Keratinocyte (primary cell): ENCODE results near the gene SIGLEC9. TPM values are rescaled to one million over a fixed set of nuclear protein-coding genes. Genes with fewer than 3 reads are reported as not detected.

Experiments
- DNase-seq: peaks from one replicate; pipeline ENCODE4 v3.0.0-alpha.2; 2011; ENCODE audit warnings: low read depth, missing footprints, low spot score
- FAIRE-seq: peaks from 2 replicates; lab custom pipeline; 2011; peaks lifted over from hg19 to GRCh38; lab: Jason Lieb, UNC
- H2AFZ ChIP-seq: 2 replicates; pipeline ENCODE4 v1.6.0; 2012; ENCODE audit warnings: low read length, control low read depth, inconsistent platforms; ENCODE audit not compliant: control insufficient read depth
- H3K27ac ChIP-seq: 2 replicates; pipeline ENCODE4 v1.5.1; 2011; ENCODE audit warnings: low read length; ENCODE audit not compliant: control insufficient read depth, insufficient read depth
- H3K27me3 ChIP-seq: 3 replicates; pipeline ENCODE4 v1.6.0; 2011; ENCODE audit warnings: low read length; ENCODE audit not compliant: control insufficient read depth, insufficient read depth; ENCODE audit errors: extremely low read depth
- H3K36me3 ChIP-seq, 2 experiments: 2 replicates in 1 of 2; 3 replicates in 1 of 2; pipeline ENCODE4 v1.5.1; 2011; ENCODE audit warnings: low read length in 2 of 2, mild to moderate bottlenecking in 1 of 2; ENCODE audit not compliant: control insufficient read depth in 2 of 2, insufficient read depth in 2 of 2; ENCODE audit errors: extremely low read depth in 1 of 2
- H3K4me1 ChIP-seq: 3 replicates; pipeline ENCODE4 v1.5.1; 2011; ENCODE audit warnings: low read length; ENCODE audit not compliant: control insufficient read depth, insufficient read depth; ENCODE audit errors: extremely low read depth
- H3K4me2 ChIP-seq: 3 replicates; pipeline ENCODE4 v1.6.0; 2011; ENCODE audit warnings: low read depth, low read length; ENCODE audit not compliant: control insufficient read depth, insufficient read depth; ENCODE audit errors: extremely low read depth
- H3K4me3 ChIP-seq, 3 experiments: fragments of 200-600 bp in 1 of 3; sonication (generic) in 1 of 3; 2 replicates in 2 of 3; 3 replicates in 1 of 3; pipeline ENCODE4 v1.5.1; 2011 to 2016; ENCODE audit warnings: low read length in 3 of 3, mild to moderate bottlenecking in 3 of 3, control low read depth in 2 of 3, inconsistent platforms in 1 of 3, low read depth in 1 of 3, mixed read lengths in 1 of 3, mixed run types in 1 of 3, moderate library complexity in 1 of 3; ENCODE audit not compliant: control insufficient read depth in 2 of 3, insufficient read depth in 2 of 3; ENCODE audit errors: extremely low read depth in 1 of 3
- H3K79me2 ChIP-seq: 2 replicates; pipeline ENCODE4 v1.6.0; 2012; ENCODE audit warnings: low read length; ENCODE audit not compliant: control insufficient read depth, insufficient read depth
- H3K9ac ChIP-seq: 3 replicates; pipeline ENCODE4 v1.6.0; 2011; ENCODE audit warnings: low read length; ENCODE audit not compliant: control insufficient read depth, insufficient read depth; ENCODE audit errors: extremely low read depth
- H3K9me1 ChIP-seq: 3 replicates; pipeline ENCODE4 v1.6.0; 2011; ENCODE audit warnings: low read length; ENCODE audit not compliant: control insufficient read depth, insufficient read depth; ENCODE audit errors: extremely low read depth
- H3K9me3 ChIP-seq: 2 replicates; pipeline ENCODE4 v1.5.1; 2012; ENCODE audit warnings: low read depth, low read length; ENCODE audit not compliant: control insufficient read depth
- H4K20me1 ChIP-seq: 3 replicates; pipeline ENCODE4 v1.6.0; 2011; ENCODE audit warnings: low read length; ENCODE audit not compliant: control insufficient read depth, insufficient read depth; ENCODE audit errors: extremely low read depth
- CTCF ChIP-seq, 3 experiments: IDR thresholded peaks in 1 of 3; conservative IDR thresholded peaks in 1 of 3; optimal IDR thresholded peaks in 1 of 3; 2 replicates in 2 of 3; 3 replicates in 1 of 3; pipeline versions ENCODE3 to v1.5.1; 2011; ENCODE audit warnings: low read length in 3 of 3, mild to moderate bottlenecking in 3 of 3, moderate library complexity in 2 of 3, control low read depth in 1 of 3, inconsistent platforms in 1 of 3; ENCODE audit not compliant: insufficient read depth in 2 of 3; ENCODE audit errors: extremely low read depth in 1 of 3
- EZH2 ChIP-seq: IDR thresholded peaks from one replicate; pipeline ENCODE4 v1.6.1; 2012; ENCODE audit warnings: inconsistent platforms, mild to moderate bottlenecking, low read length, moderate library complexity
- dilution Hi-C: fragments of 300-500 bp; cut with MboI; formaldehyde crosslinking; loops from one replicate; pipeline ENCODE4 v1.7.0; 2020; ENCODE audit warnings: low sequenced_read_pairs; ENCODE audit not compliant: extremely low pct_ligation_motif_present
- polyA plus RNA-seq, 5 experiments: library from polyadenylated mRNA; depleted of rRNA in 3 of 5; stranded (reverse) in 3 of 5; stranded (forward) in 1 of 5; unstranded in 1 of 5; fragments of >200 nt; gene quantifications; 1 replicate in 1 of 5; 2 replicates in 3 of 5; 3 replicates in 1 of 5; pipeline versions ENCODE4 v1.2.1 to v1.2.3, GENCODE V29; 2011 to 2012; ENCODE audit warnings: missing spikeins in 2 of 5, low read depth in 1 of 5, low replicate concordance in 1 of 5

SIGLEC9 gene
- polyA plus RNA-seq, 1 donor (not counting 4 experiments of a cell fraction or from before 2014, with no cell fraction given): not detected

DNA sequence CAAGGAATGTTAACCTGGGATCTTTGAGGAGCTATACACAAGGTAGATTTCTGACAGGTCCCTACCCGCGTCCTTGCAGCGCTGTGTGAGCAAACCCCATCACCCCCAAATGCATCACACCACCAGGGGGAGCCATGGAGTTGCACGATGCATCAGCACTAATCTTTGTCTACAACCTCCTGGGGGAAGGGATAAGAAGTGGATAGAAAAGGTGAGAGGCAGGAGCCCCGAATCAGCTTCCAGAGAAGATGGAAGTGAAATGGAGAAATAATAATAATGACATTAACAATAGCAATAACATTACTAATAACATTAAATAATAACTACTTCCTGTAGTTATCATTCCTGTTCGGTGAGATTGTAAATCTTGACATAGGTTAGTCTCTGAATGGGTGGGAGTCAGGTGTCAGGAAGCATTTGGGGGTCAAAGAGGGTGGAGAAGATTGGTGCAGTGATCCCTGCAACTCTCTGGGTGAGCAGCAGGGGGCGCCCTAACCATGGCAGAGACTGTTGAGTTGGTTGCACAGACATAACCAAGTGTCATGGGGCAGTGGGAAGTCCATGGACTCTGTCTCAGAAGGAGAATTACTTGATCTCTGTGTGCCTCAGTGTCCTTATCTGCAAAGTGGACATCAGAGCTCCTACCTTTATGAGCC lies 33.9 kb downstream of the SIGLEC9 start:
- no peak overlapping the region for H2AFZ ChIP-seq
- no peaks in the 10 kb centered on the region for H4K20me1 ChIP-seq
- H3K9ac ChIP-seq: no peak overlapping the region
- H3K9me3 ChIP-seq: no peaks in the 10 kb centered on the region
- FAIRE-seq: peak; percentile 20
- dilution Hi-C loops: no loop called here
- no peak overlapping the region for H3K4me2 ChIP-seq
- no peak for TF ChIP-seq EZH2
- TF ChIP-seq CTCF (optimal IDR thresholded peaks at IDR 0.05 in 1 of 3, IDR thresholded peaks at IDR 0.05 in 1 of 3, conservative IDR thresholded peaks at IDR 0.05 in 1 of 3; ENCODE audit: extremely low read depth in 1 of 3, insufficient read depth in 2 of 3, low read length in 3 of 3): peak; percentile 80 to 94 (median 87)
- H3K27me3 ChIP-seq: peaks cover 15% of the 10 kb centered on the region
- H3K4me3 ChIP-seq: no peak overlapping the region
- no peaks in the 10 kb centered on the region for H3K79me2 ChIP-seq
- H3K27ac ChIP-seq: no peak overlapping the region
- peaks cover 8% of the 10 kb centered on the region for H3K4me1 ChIP-seq
- H3K9me1 ChIP-seq: no peaks in the 10 kb centered on the region
- H3K36me3 ChIP-seq: no peaks in the 10 kb centered on the region
- peak; percentile 30 for DNase-seq

- H3K36me3 ChIP-seq: no peaks in the 10 kb centered on the region
- no peak overlapping the region for H3K27ac ChIP-seq
- no peaks in the 10 kb centered on the region for H3K9me3 ChIP-seq
- dilution Hi-C loops: no loop called here
- no peaks in the 10 kb centered on the region for H4K20me1 ChIP-seq
- peaks cover 15% of the 10 kb centered on the region for H3K27me3 ChIP-seq
- no peak overlapping the region for H2AFZ ChIP-seq
- peaks cover 13% of the 10 kb centered on the region for H3K4me1 ChIP-seq
- H3K4me3 ChIP-seq: no peak overlapping the region
- TF ChIP-seq CTCF (optimal IDR thresholded peaks at IDR 0.05 in 1 of 3, IDR thresholded peaks at IDR 0.05 in 1 of 3, conservative IDR thresholded peaks at IDR 0.05 in 1 of 3; ENCODE audit: extremely low read depth in 1 of 3, insufficient read depth in 2 of 3, low read length in 3 of 3) (no peak), EZH2 (no peak)
- H3K79me2 ChIP-seq: no peaks in the 10 kb centered on the region
- FAIRE-seq (no peak), DNase-seq (no peak)
- no peak overlapping the region for H3K9ac ChIP-seq
- H3K4me2 ChIP-seq: no peak overlapping the region
- no peaks in the 10 kb centered on the region for H3K9me1 ChIP-seq
Measured at GRCh38 chr19:51159656-51160055, 35.0 kb downstream of the SIGLEC9 start.
